GM12878 (cell line): ENCODE measurements around the gene OSBPL10. TPM values are rescaled to one million over a fixed set of nuclear protein-coding genes. Genes with fewer than 3 reads are reported as not detected.

ENCODE experiments used
- ATAC-seq: fragments of 200-7000 bp; cut with Tn5 transposase; 3 replicates; pipeline ENCODE4 v1.9.1; 2020; ENCODE audit warnings: mild to moderate bottlenecking, moderate library complexity
- BruUV-seq: library from RNA; stranded (reverse); fragments of 400-500 nt; replicated peaks from 2 replicates; lab custom pipeline; 2021; lab: Mats Ljungman, UMichigan
- CTCF ChIA-PET: fragments of 300-600 bp; sonication (Branson Sonifier 250); formaldehyde crosslinking; extraction: SDS; loops from one replicate; lab custom pipeline; 2021; ENCODE audit warnings: inconsistent platforms; lab: Yijun Ruan, JAX
- POLR2A ChIA-PET: fragments of 350-600 bp; formaldehyde crosslinking; extraction: SDS; loops from one replicate; lab custom pipeline; 2021; ENCODE audit warnings: inconsistent platforms; lab: Charles Lee
- RAD21 ChIA-PET: fragments of 300-600 bp; sonication (Branson Sonifier 250); formaldehyde crosslinking; loops from one replicate; lab custom pipeline; 2023; ENCODE audit warnings: antibody characterized with exemption; ENCODE audit not compliant: unreplicated experiment; lab: Charles Lee
- SMC1A ChIA-PET: fragments of 300-600 bp; sonication (Branson Sonifier 250); formaldehyde crosslinking; loops from one replicate; lab custom pipeline; 2023; ENCODE audit not compliant: unreplicated experiment, uncharacterized antibody; lab: Charles Lee
- DNase-seq: peaks from one replicate; pipeline ENCODE4 v3.0.0-alpha.2; 2011; ENCODE audit warnings: low read depth, low spot score
- FAIRE-seq: peaks from 3 replicates; lab custom pipeline; 2011; peaks lifted over from hg19 to GRCh38; lab: Jason Lieb, UNC
- H2AFZ ChIP-seq: 2 replicates; pipeline ENCODE4 v1.6.0; 2011; ENCODE audit warnings: low read depth, low read length, control low read depth; ENCODE audit not compliant: control insufficient read depth
- H3K27ac ChIP-seq: 2 replicates; pipeline ENCODE4 v1.5.1; 2011; ENCODE audit warnings: control low read depth; ENCODE audit not compliant: control insufficient read depth, insufficient read depth
- H3K27me3 ChIP-seq, 2 experiments: replicated peaks in 1 of 2; 2 replicates each; pipeline versions ENCODE4 v1.6.0 to v1.6.1; 2011; ENCODE audit warnings: low read length in 1 of 2; ENCODE audit not compliant: control insufficient read depth in 2 of 2, insufficient read depth in 2 of 2
- H3K36me3 ChIP-seq, 2 experiments: 2 replicates each; pipeline ENCODE4 v1.5.1; 2011; ENCODE audit warnings: low read length in 1 of 2; ENCODE audit not compliant: control insufficient read depth in 2 of 2, insufficient read depth in 2 of 2
- H3K4me1 ChIP-seq: 2 replicates; pipeline ENCODE4 v1.6.1; 2011; ENCODE audit warnings: mild to moderate bottlenecking, low read length, moderate library complexity, mixed read lengths; ENCODE audit not compliant: control insufficient read depth, insufficient read depth
- H3K4me2 ChIP-seq: 2 replicates; pipeline ENCODE4 v1.6.0; 2011; ENCODE audit warnings: control low read depth; ENCODE audit not compliant: control insufficient read depth, insufficient read depth
- H3K4me3 ChIP-seq: fragments of 200-600 bp; sonication (generic); 2 replicates; pipeline ENCODE4 v1.5.1; 2016
- H3K79me2 ChIP-seq: 2 replicates; pipeline ENCODE4 v1.6.0; 2011; ENCODE audit warnings: low read length; ENCODE audit not compliant: control insufficient read depth, insufficient read depth
- H3K9ac ChIP-seq: 2 replicates; pipeline ENCODE4 v1.8.0; 2011; ENCODE audit warnings: low read length, control low read depth, mixed read lengths; ENCODE audit not compliant: control insufficient read depth, insufficient read depth
- H3K9me3 ChIP-seq: replicated peaks from 3 replicates; pipeline ENCODE4 v1.5.1; 2011; ENCODE audit warnings: mild to moderate bottlenecking, low read length; ENCODE audit not compliant: control insufficient read depth, insufficient read depth
- H4K20me1 ChIP-seq: 2 replicates; pipeline ENCODE4 v1.6.0; 2011; ENCODE audit not compliant: control insufficient read depth, insufficient read depth
- CBX5 ChIP-seq: sonication (generic); IDR thresholded peaks from 2 replicates; pipeline ENCODE4 v1.6.1; 2016; ENCODE audit warnings: low read depth, moderate library complexity, mild to moderate bottlenecking, inconsistent platforms
- CHD2 ChIP-seq: IDR thresholded peaks from 2 replicates; pipeline ENCODE4 v1.6.1; 2011; ENCODE audit warnings: low read depth, low read length, improper control_type of control experiment, borderline replicate concordance
- GABPA ChIP-seq: IDR thresholded peaks from 2 replicates; pipeline ENCODE4 v1.6.1; 2014; ENCODE audit warnings: antibody characterized with exemption, low read depth, mild to moderate bottlenecking, inconsistent platforms
- HDAC2 ChIP-seq: fragments of 200-600 bp; sonication (generic); IDR thresholded peaks from 2 replicates; pipeline ENCODE4 v1.6.1; 2017
- NFXL1 ChIP-seq: fragments of 450-650 bp; IDR thresholded peaks from 2 replicates; pipeline ENCODE4 v1.6.1; 2017; ENCODE audit warnings: antibody characterized with exemption, mild to moderate bottlenecking, borderline replicate concordance
- SMAD5 ChIP-seq: IDR thresholded peaks from 2 replicates; pipeline ENCODE4 v1.6.1; 2016; ENCODE audit warnings: antibody characterized with exemption, low read depth
- YY1 ChIP-seq: IDR thresholded peaks from 2 replicates; pipeline ENCODE4 v1.6.1; 2011; ENCODE audit warnings: low read depth, mild to moderate bottlenecking, low read length
- ZNF207 ChIP-seq: fragments of 450-650 bp; IDR thresholded peaks from 2 replicates; pipeline ENCODE4 v1.6.1; 2014; ENCODE audit warnings: antibody characterized with exemption, mild to moderate bottlenecking, borderline replicate concordance
- WGBS: methylation state at CpG from one replicate; pipeline ENCODE4 v1.1.6; 2016; ENCODE audit warnings: low lambda C conversion rate; ENCODE audit not compliant: insufficient replicate concordance, insufficient coverage; ENCODE audit errors: missing lambda C conversion rate; 5-methylcytosine and 5-hydroxymethylcytosine counted together
- in situ Hi-C: fragments of 300-500 bp; cut with MboI; formaldehyde crosslinking; loops from 9 replicates; pipeline ENCODE4 v1.14.3; 2018; ENCODE audit warnings: mixed read lengths
- intact Hi-C: fragments of 100-400 bp; cut with micrococcal nuclease; formaldehyde crosslinking; loops from one replicate; pipeline ENCODE4 v1.14.2; 2022; ENCODE audit not compliant: unreplicated experiment
- polyA plus RNA-seq, 11 experiments: library from polyadenylated mRNA; depleted of rRNA in 4 of 11; unstranded in 6 of 11; stranded (reverse) in 5 of 11; fragments of >200 nt; fragmentation: Nextera tagmentation in 4 of 11; fragmentation: Illumina TruSeq in 1 of 11; extraction: Ambion mirVana in 4 of 11; extraction: Trizol in 1 of 11; gene quantifications; 1 replicate in 1 of 11; 2 replicates in 10 of 11; pipeline versions ENCODE4 v1.2.1 to v1.2.3, GENCODE V29; 2011 to 2016; ENCODE audit warnings: inconsistent platforms in 2 of 11, missing spikeins in 2 of 11, low read depth in 1 of 11
- total RNA-seq, 4 experiments: library from RNA; depleted of rRNA in 3 of 4; stranded (reverse); fragments of >200 nt in 3 of 4; fragmentation: Illumina TruSeq in 1 of 4; extraction: Trizol in 1 of 4; gene quantifications; 2 replicates each; pipeline versions ENCODE4 v1.2.1 to v1.2.3, GENCODE V29; 2013 to 2021
- TF ChIP-seq, protein P1 (sequence below): fragments of 150-350 bp; IDR thresholded peaks from 2 replicates; pipeline ENCODE4 v1.6.1; 2014; ENCODE audit warnings: mild to moderate bottlenecking, low read depth, low read length

OSBPL10 gene
- total and polyA plus RNA-seq, 10 of the 15 experiments (the other 5 are each of a cell fraction or from before 2014, with no cell fraction given): 0.03 to 0.25 (median 0.09) TPM; not detected in 5

DNA sequence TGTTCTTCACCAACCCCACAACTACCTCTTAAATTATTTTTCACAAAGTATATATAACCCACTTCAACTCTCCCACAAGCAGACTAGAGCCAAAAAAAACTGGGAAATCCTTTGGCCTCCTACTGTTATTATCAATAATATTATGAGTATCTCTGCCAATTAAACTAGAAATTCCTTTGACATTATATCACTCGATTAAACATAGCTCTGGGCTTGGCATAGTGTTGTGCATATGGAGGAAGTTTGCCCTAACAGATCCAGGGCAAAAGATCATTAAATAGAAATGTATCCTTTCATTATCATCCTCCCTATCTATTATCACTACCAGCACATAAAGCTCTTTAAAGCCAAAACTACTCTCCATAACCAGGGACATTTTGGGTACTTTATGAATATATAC lies 74.9 kb downstream of the OSBPL10 start:
- H3K4me1 ChIP-seq: no peaks in the 10 kb centered on the region
- H3K4me2 ChIP-seq: no peak overlapping the region
- H3K4me3 ChIP-seq: no peak overlapping the region
- no peaks in the 10 kb centered on the region for H3K79me2 ChIP-seq
- WGBS: 0% methylated on average over 1 of the region's 1 CpG
- BruUV-seq: no TSS peak
- FAIRE-seq (no peak), ATAC-seq (no peak), DNase-seq (no peak)
- H2AFZ ChIP-seq: no peak overlapping the region
- no peak overlapping the region for H3K9ac ChIP-seq
- H4K20me1 ChIP-seq: no peaks in the 10 kb centered on the region
- H3K27ac ChIP-seq: no peak overlapping the region
- RAD21 ChIA-PET: no interaction called here
- in situ Hi-C loops (no loop called here), intact Hi-C loops (no loop called here)
- no peaks in the 10 kb centered on the region for H3K9me3 ChIP-seq
- no peak for TF ChIP-seq NFXL1
- TF ChIP-seq CBX5: no peak
- TF ChIP-seq SMAD5: no peak
- TF ChIP-seq CHD2: no peak
- TF ChIP-seq GABPA: no peak
- TF ChIP-seq, protein P1, sequence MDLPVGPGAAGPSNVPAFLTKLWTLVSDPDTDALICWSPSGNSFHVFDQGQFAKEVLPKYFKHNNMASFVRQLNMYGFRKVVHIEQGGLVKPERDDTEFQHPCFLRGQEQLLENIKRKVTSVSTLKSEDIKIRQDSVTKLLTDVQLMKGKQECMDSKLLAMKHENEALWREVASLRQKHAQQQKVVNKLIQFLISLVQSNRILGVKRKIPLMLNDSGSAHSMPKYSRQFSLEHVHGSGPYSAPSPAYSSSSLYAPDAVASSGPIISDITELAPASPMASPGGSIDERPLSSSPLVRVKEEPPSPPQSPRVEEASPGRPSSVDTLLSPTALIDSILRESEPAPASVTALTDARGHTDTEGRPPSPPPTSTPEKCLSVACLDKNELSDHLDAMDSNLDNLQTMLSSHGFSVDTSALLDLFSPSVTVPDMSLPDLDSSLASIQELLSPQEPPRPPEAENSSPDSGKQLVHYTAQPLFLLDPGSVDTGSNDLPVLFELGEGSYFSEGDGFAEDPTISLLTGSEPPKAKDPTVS: no peak
- no peak for TF ChIP-seq YY1
- no peak for TF ChIP-seq ZNF207
- no peak for TF ChIP-seq HDAC2
- SMC1A ChIA-PET: no interaction called here
- CTCF ChIA-PET: no interaction called here
- H3K27me3 ChIP-seq: no peaks in the 10 kb centered on the region
- POLR2A ChIA-PET: no interaction called here
- no peaks in the 10 kb centered on the region for H3K36me3 ChIP-seq
